GM13976 (cell line): ENCODE results near the gene ADAMTS16.

Experiments used
- DNase-seq: peaks from one replicate; pipeline ENCODE4 v3.0.0; 2012; ENCODE audit warnings: low spot score
- CTCF ChIP-seq: IDR thresholded peaks from 2 replicates; pipeline ENCODE4 v1.5.1; 2012; ENCODE audit warnings: borderline replicate concordance, mild to moderate bottlenecking; ENCODE audit not compliant: insufficient read depth; ENCODE audit errors: extremely low read depth, missing control alignments, control extremely low read depth
- in situ Hi-C: fragments of 300-500 bp; cut with MboI; formaldehyde crosslinking; loops from one replicate; pipeline ENCODE4 v1.12.0; 2022; ENCODE audit warnings: low sequenced_read_pairs, mixed read lengths, inconsistent platforms; ENCODE audit not compliant: unreplicated experiment

ADAMTS16 gene

GRCh38 chr5:5158472-5158895, 18.4 kb downstream of the ADAMTS16 start:
- in situ Hi-C loops = no loop called here
- no peak for TF ChIP-seq CTCF

GRCh38 chr5:5159282-5160103, 19.4 kb downstream of the ADAMTS16 start:
- no peak for TF ChIP-seq CTCF
- in situ Hi-C loops = no loop called here
- no peak for DNase-seq

More at GRCh38 chr5:5158472-5158895, 18.4 kb downstream of the ADAMTS16 start:
- no peak for DNase-seq

GRCh38 chr5:5164163-5164562, 24.0 kb downstream of the ADAMTS16 start:
- in situ Hi-C loops = no loop called here
- no peak for TF ChIP-seq CTCF
- no peak for DNase-seq

- no peak for TF ChIP-seq CTCF
- DNase-seq = no peak
- in situ Hi-C loops = no loop called here
These were observed 25.4 kb downstream of the ADAMTS16 start for GRCh38 chr5:5165541-5166002.

GRCh38 chr5:5169466-5169865, 29.3 kb downstream of the ADAMTS16 start:
- no peak for TF ChIP-seq CTCF
- in situ Hi-C loops = no loop called here
- DNase-seq = no peak

GRCh38 chr5:5178136-5178535, 38.0 kb downstream of the ADAMTS16 start:
- in situ Hi-C loops = no loop called here
- TF ChIP-seq CTCF = no peak
- no peak for DNase-seq
